ENCODE data around the gene HYKK. TPM values are rescaled to one million over a fixed set of nuclear protein-coding genes. Genes with fewer than 3 reads are reported as not detected.

HYKK gene
- total RNA-seq, 1 experiment from 2014 or later = 6.9 TPM

GRCh38 chr15:78469031-78469430 is 38.3 kb upstream of the HYKK start:
- no TSS peak for BruUV-seq (replicated peaks)
- Histone ChIP-seq H3K27ac (no peak overlapping the region), H3K36me3 (ENCODE audit: low read depth) (peaks cover 40% of the 10 kb centered on the region), H3K4me3 (no peak overlapping the region), H3K9me3 (ENCODE audit: insufficient read depth, low read depth) (no peaks in the 10 kb centered on the region), H3K79me2 (ENCODE audit: low read depth) (0 out of 2 replicates have a peak, but pooled peaks cover 2% of the 10 kb centered on the region), H2AFZ (no peak overlapping the region), H3K4me2 (no peak overlapping the region), H4K20me1 (ENCODE audit: insufficient read depth) (peaks cover 36% of the 10 kb centered on the region), H3K27me3 (ENCODE audit: insufficient read depth, low read depth) (no peaks in the 10 kb centered on the region), H3K4me1 (replicated peaks; ENCODE audit: insufficient read depth) (no peaks in the 10 kb centered on the region), H3K9me2 (ENCODE audit: insufficient read depth) (no peaks in the 10 kb centered on the region), H3F3A (ENCODE audit: insufficient read depth, low read depth) (peaks cover 15% of the 10 kb centered on the region)
- intact Hi-C loops (cut with micrococcal nuclease; ENCODE audit: unreplicated experiment) = no loop called here
- ChIA-PET CTCF (no interaction called here), POLR2A (ENCODE audit: unreplicated experiment) (interaction anchor here (0.6 kb wide), 1 partner anchor 77 kb away, joined by 3 read pairs; no protein-coding TSS in a partner anchor)
- TF ChIP-seq EZH2 (IDR thresholded peaks at IDR 0.05; ENCODE audit: low read depth) = no peak
- TF ChIP-seq CTCF (conservative IDR thresholded peaks at IDR 0.05) = no peak
- DNase-seq = no peak

- peaks cover 12% of the 10 kb centered on the region; the same call in 1 of the 2 replicates for H3F3A ChIP-seq (ENCODE audit: insufficient read depth, low read depth)
- no peak overlapping the region for H2AFZ ChIP-seq
- no TSS peak for BruUV-seq (replicated peaks)
- H3K9me2 ChIP-seq (ENCODE audit: insufficient read depth) = no peaks in the 10 kb centered on the region
- no peaks in the 10 kb centered on the region for H3K4me1 ChIP-seq (replicated peaks; ENCODE audit: insufficient read depth)
- H3K4me3 ChIP-seq = no peak overlapping the region
- no peak overlapping the region for H3K4me2 ChIP-seq
- peaks cover 14% of the 10 kb centered on the region; the same call in 1 of the 2 replicates for H4K20me1 ChIP-seq (ENCODE audit: insufficient read depth)
- no peak for DNase-seq
- ChIA-PET POLR2A (ENCODE audit: unreplicated experiment) (no interaction called here), CTCF (no interaction called here)
- no peaks in the 10 kb centered on the region for H3K9me3 ChIP-seq (ENCODE audit: insufficient read depth, low read depth)
- no peak overlapping the region for H3K27ac ChIP-seq
- TF ChIP-seq CTCF (conservative IDR thresholded peaks at IDR 0.05) (no peak), EZH2 (IDR thresholded peaks at IDR 0.05; ENCODE audit: low read depth) (no peak)
- H3K36me3 ChIP-seq (ENCODE audit: low read depth) = peaks cover 11% of the 10 kb centered on the region
- intact Hi-C loops (cut with micrococcal nuclease; ENCODE audit: unreplicated experiment) = no loop called here
- H3K79me2 ChIP-seq (ENCODE audit: low read depth) = no peaks in the 10 kb centered on the region
- H3K27me3 ChIP-seq (ENCODE audit: insufficient read depth, low read depth) = no peaks in the 10 kb centered on the region
Observed at GRCh38 chr15:78477295-78477694, 30.1 kb upstream of the HYKK start.

- H2AFZ ChIP-seq = no peak overlapping the region
- H3K36me3 ChIP-seq (ENCODE audit: low read depth) = peaks cover 11% of the 10 kb centered on the region
- no peak for DNase-seq
- intact Hi-C loops (cut with micrococcal nuclease; ENCODE audit: unreplicated experiment) = no loop called here
- no peaks in the 10 kb centered on the region for H3K27me3 ChIP-seq (ENCODE audit: insufficient read depth, low read depth)
- H4K20me1 ChIP-seq (ENCODE audit: insufficient read depth) = peaks cover 5% of the 10 kb centered on the region
- H3K4me2 ChIP-seq = no peak overlapping the region
- TF ChIP-seq CTCF (conservative IDR thresholded peaks at IDR 0.05) (no peak), EZH2 (IDR thresholded peaks at IDR 0.05; ENCODE audit: low read depth) (no peak)
- H3F3A ChIP-seq (ENCODE audit: insufficient read depth, low read depth) = peaks cover 12% of the 10 kb centered on the region; the same call in 1 of the 2 replicates
- ChIA-PET POLR2A (ENCODE audit: unreplicated experiment) (no interaction called here), CTCF (no interaction called here)
- no peak overlapping the region for H3K27ac ChIP-seq
- no peaks in the 10 kb centered on the region for H3K9me3 ChIP-seq (ENCODE audit: insufficient read depth, low read depth)
- no peaks in the 10 kb centered on the region for H3K4me1 ChIP-seq (replicated peaks; ENCODE audit: insufficient read depth)
- no peak overlapping the region for H3K4me3 ChIP-seq
- H3K79me2 ChIP-seq (ENCODE audit: low read depth) = no peaks in the 10 kb centered on the region
- BruUV-seq (replicated peaks) = no TSS peak
- H3K9me2 ChIP-seq (ENCODE audit: insufficient read depth) = no peaks in the 10 kb centered on the region
Observed at GRCh38 chr15:78479650-78480049, 27.7 kb upstream of the HYKK start.

All from PC-9 (cell line).